HG02885 (cell line): ENCODE data around the gene PPIL6.
"Not testable (repeated sequence)": the region's sequence is repeated elsewhere in the genome, so short reads cannot be mapped to it uniquely, and the experiment has no call there.

ENCODE experiments used
- ATAC-seq: cut with Tn5 transposase; IDR thresholded peaks from one replicate; pipeline ENCODE4 v1.9.1; 2021; ENCODE audit warnings: mild to moderate bottlenecking; ENCODE audit not compliant: unreplicated experiment, poor library complexity

Gene PPIL6

GRCh38 chr6:109467696-109468095 lies 27.3 kb upstream of the PPIL6 start:
- ATAC-seq: no peak

GRCh38 chr6:109466212-109466923 lies 25.9 kb upstream of the PPIL6 start:
- ATAC-seq: no peak

- ATAC-seq: no peak
Observed at GRCh38 chr6:109465772-109466171, 25.3 kb upstream of the PPIL6 start.

GRCh38 chr6:109461733-109462526 lies 21.5 kb upstream of the PPIL6 start:
- ATAC-seq: no peak

GRCh38 chr6:109461205-109461604 lies 20.8 kb upstream of the PPIL6 start:
- ATAC-seq: not testable (repeated sequence)

GRCh38 chr6:109460161-109460829 lies 19.9 kb upstream of the PPIL6 start:
- ATAC-seq: no peak

GRCh38 chr6:109458774-109459531 lies 18.5 kb upstream of the PPIL6 start:
- ATAC-seq: no peak

- ATAC-seq: no peak
Observed at GRCh38 chr6:109457562-109457996, 17.2 kb upstream of the PPIL6 start.

- ATAC-seq: no peak
Observed at GRCh38 chr6:109456710-109457561, 16.5 kb upstream of the PPIL6 start.

GRCh38 chr6:109456111-109456583 lies 15.7 kb upstream of the PPIL6 start:
- no peak for ATAC-seq

- peak; percentile 62 for ATAC-seq
Observed at GRCh38 chr6:109455437-109456110, 15.1 kb upstream of the PPIL6 start, which contains the start of gene MICAL1. Gene MICAL1 (minus strand): TSS chr6:109455772. CDS start chr6:109454196, 1,576 bp downstream.

- ATAC-seq: peak; percentile 30
Observed at GRCh38 chr6:109454496-109455436, 14.3 kb upstream of the PPIL6 start.

- ATAC-seq: no peak
Observed at GRCh38 chr6:109453594-109454495, 13.4 kb upstream of the PPIL6 start.

- no peak for ATAC-seq
Observed at GRCh38 chr6:109453156-109453555, 12.7 kb upstream of the PPIL6 start.

- ATAC-seq: no peak
Observed at GRCh38 chr6:109452181-109452580, 11.8 kb upstream of the PPIL6 start.

GRCh38 chr6:109451376-109451775 lies 10.9 kb upstream of the PPIL6 start:
- ATAC-seq: no peak

GRCh38 chr6:109450801-109451200 lies 10.4 kb upstream of the PPIL6 start:
- ATAC-seq: no peak
